HepG2 (cell line): Measurements from ENCODE around the gene TTC19. TPM values are rescaled to one million over a fixed set of nuclear protein-coding genes. Genes with fewer than 3 reads are reported as not detected.

Experiments
- MTERF4 ChIP-seq: sonication (generic); formaldehyde crosslinking; IDR thresholded peaks from 2 replicates; pipeline ENCODE4 v1.8.0; 2023; ENCODE audit warnings: mild to moderate bottlenecking, missing genetic modification reagents
- REL ChIP-seq: sonication (generic); formaldehyde crosslinking; conservative IDR thresholded peaks from 2 replicates; pipeline ENCODE4 v1.8.0; 2022; ENCODE audit warnings: mild to moderate bottlenecking, missing genetic modification reagents, moderate library complexity
- ZMYM3 ChIP-seq: sonication (generic); formaldehyde crosslinking; IDR thresholded peaks from 2 replicates; pipeline ENCODE4 v1.5.1; 2020; ENCODE audit warnings: mild to moderate bottlenecking, missing genetic modification reagents
- ZNF142 ChIP-seq: sonication (generic); formaldehyde crosslinking; IDR thresholded peaks from 2 replicates; pipeline ENCODE4 v1.4.0; 2020; ENCODE audit warnings: missing genetic modification reagents
- ZNF646 ChIP-seq: sonication (generic); formaldehyde crosslinking; IDR thresholded peaks from 2 replicates; pipeline ENCODE4 v1.9.0; 2021; ENCODE audit warnings: mild to moderate bottlenecking, missing genetic modification reagents
- ZNF660 ChIP-seq: sonication (generic); formaldehyde crosslinking; IDR thresholded peaks from 2 replicates; pipeline ENCODE4 v1.5.1; 2020; ENCODE audit warnings: mild to moderate bottlenecking, low read depth, missing genetic modification reagents, borderline replicate concordance
- ZNF687 ChIP-seq: sonication (generic); formaldehyde crosslinking; IDR thresholded peaks from 2 replicates; pipeline ENCODE4 v1.5.1; 2020; ENCODE audit warnings: mild to moderate bottlenecking, missing genetic modification reagents, moderate library complexity
- polyA plus RNA-seq, 8 experiments: library from polyadenylated mRNA; depleted of rRNA in 3 of 8; stranded (reverse) in 7 of 8; unstranded in 1 of 8; fragments of >200 nt; fragmentation: Illumina TruSeq in 4 of 8; extraction: Trizol in 4 of 8; gene quantifications; 2 replicates each; pipeline versions ENCODE4 v1.2.1 to v1.2.3, GENCODE V29; 2011 to 2016; ENCODE audit warnings: low read depth in 4 of 8, missing spikeins in 1 of 8, mixed read lengths in 1 of 8; ENCODE audit not compliant: insufficient read depth in 1 of 8
- total RNA-seq, 5 experiments: library from RNA; depleted of rRNA; stranded (reverse); fragments of >200 nt; fragmentation: Illumina TruSeq; extraction: Trizol; gene quantifications; 2 replicates each; pipeline ENCODE4 v1.2.3, GENCODE V29; 2016; ENCODE audit warnings: low read depth in 1 of 5
- TF ChIP-seq, protein P1 (sequence below): sonication (generic); formaldehyde crosslinking; IDR thresholded peaks from 2 replicates; pipeline ENCODE4 v1.4.0; 2020; ENCODE audit warnings: missing genetic modification reagents

The TTC19 gene
- total and polyA plus RNA-seq, 2 of the 13 experiments (the other 11 are each of a cell fraction or from before 2014, with no cell fraction given) = 4.4 to 24.3 TPM

DNA sequence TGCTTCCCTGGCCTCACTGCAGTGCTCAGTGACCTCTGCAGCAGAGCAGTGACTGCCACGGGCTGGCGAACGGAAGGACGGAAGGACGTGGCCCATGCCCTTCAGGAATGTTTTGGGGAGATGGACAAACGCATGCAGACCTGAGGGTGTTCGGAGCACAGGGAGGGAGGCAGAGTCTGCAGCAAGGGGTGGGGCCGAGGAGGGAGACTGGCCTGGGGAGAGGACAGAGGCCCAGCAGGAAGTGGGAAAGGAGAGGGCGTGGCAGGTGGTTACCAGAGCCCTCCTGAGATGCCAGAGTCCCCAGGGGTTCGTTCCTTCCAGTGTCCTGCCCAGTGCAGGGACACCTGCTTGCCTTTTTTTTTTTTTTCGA, 32.8 kb upstream of the TTC19 start (continued):
- peak; percentile 87 for TF ChIP-seq ZNF687 (CRISPR knock-in tag)
- TF ChIP-seq REL (CRISPR knock-in tag) = no peak
- TF ChIP-seq MTERF4 (CRISPR knock-in tag) = no peak
- TF ChIP-seq, protein P1, sequence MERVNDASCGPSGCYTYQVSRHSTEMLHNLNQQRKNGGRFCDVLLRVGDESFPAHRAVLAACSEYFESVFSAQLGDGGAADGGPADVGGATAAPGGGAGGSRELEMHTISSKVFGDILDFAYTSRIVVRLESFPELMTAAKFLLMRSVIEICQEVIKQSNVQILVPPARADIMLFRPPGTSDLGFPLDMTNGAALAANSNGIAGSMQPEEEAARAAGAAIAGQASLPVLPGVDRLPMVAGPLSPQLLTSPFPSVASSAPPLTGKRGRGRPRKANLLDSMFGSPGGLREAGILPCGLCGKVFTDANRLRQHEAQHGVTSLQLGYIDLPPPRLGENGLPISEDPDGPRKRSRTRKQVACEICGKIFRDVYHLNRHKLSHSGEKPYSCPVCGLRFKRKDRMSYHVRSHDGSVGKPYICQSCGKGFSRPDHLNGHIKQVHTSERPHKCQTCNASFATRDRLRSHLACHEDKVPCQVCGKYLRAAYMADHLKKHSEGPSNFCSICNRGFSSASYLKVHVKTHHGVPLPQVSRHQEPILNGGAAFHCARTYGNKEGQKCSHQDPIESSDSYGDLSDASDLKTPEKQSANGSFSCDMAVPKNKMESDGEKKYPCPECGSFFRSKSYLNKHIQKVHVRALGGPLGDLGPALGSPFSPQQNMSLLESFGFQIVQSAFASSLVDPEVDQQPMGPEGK = 0 out of 2 replicates have a peak, but pooled peaks have one; percentile 33
- TF ChIP-seq ZNF142 (CRISPR knock-in tag) = 0 out of 2 replicates have a peak, but pooled peaks have one; percentile 23
- no peak for TF ChIP-seq ZNF646 (CRISPR knock-in tag)
- no peak for TF ChIP-seq ZNF660 (CRISPR knock-in tag)
- no peak for TF ChIP-seq ZMYM3 (CRISPR knock-in tag)
